HepG2 (cell line): ENCODE data around the gene SLC43A1. TPM values are rescaled to one million over a fixed set of nuclear protein-coding genes. Genes with fewer than 3 reads are reported as not detected.

Experiments used
- AHDC1 ChIP-seq: sonication (generic); formaldehyde crosslinking; IDR thresholded peaks from 2 replicates; pipeline ENCODE4 v1.5.1; 2020; ENCODE audit warnings: mild to moderate bottlenecking, missing genetic modification reagents, borderline replicate concordance
- FOXP1 ChIP-seq, 2 experiments: fragments of 450-650 bp in 1 of 2; IDR thresholded peaks; 2 replicates each; pipeline ENCODE4 v1.6.1; 2017 to 2018; ENCODE audit warnings: antibody characterized with exemption in 1 of 2
- HOMEZ ChIP-seq: IDR thresholded peaks from 2 replicates; pipeline ENCODE4 v1.6.1; 2016; ENCODE audit warnings: low read depth
- MAX ChIP-seq: IDR thresholded peaks from 2 replicates; pipeline ENCODE4 v1.6.1; 2012; ENCODE audit warnings: inconsistent platforms
- SIN3B ChIP-seq: fragments of 150-350 bp; IDR thresholded peaks from 2 replicates; pipeline ENCODE4 v1.6.1; 2014; ENCODE audit warnings: low read length
- TEAD2 ChIP-seq: sonication (generic); formaldehyde crosslinking; IDR thresholded peaks from 2 replicates; pipeline ENCODE4 v1.9.0; 2021; ENCODE audit warnings: missing genetic modification reagents
- TEF ChIP-seq: sonication (generic); formaldehyde crosslinking; IDR thresholded peaks from 2 replicates; pipeline ENCODE4 v1.5.0; 2020; ENCODE audit warnings: missing genetic modification reagents
- U2AF2 ChIP-seq: fragments of 200-400 bp; formaldehyde crosslinking; IDR thresholded peaks from 2 replicates; pipeline ENCODE4 v1.6.1; 2017; ENCODE audit warnings: low read depth, mild to moderate bottlenecking, low read length
- ZNF101 ChIP-seq: sonication (generic); formaldehyde crosslinking; IDR thresholded peaks from 2 replicates; pipeline ENCODE4 v1.4.0; 2020; ENCODE audit warnings: mild to moderate bottlenecking, low read depth, missing genetic modification reagents, borderline replicate concordance
- ZNF317 ChIP-seq: sonication (generic); formaldehyde crosslinking; IDR thresholded peaks from 2 replicates; pipeline ENCODE4 v1.5.0; 2020; ENCODE audit warnings: mild to moderate bottlenecking, missing genetic modification reagents
- ZNF362 ChIP-seq: sonication (generic); formaldehyde crosslinking; IDR thresholded peaks from 2 replicates; pipeline ENCODE4 v1.4.0; 2020; ENCODE audit warnings: missing genetic modification reagents, mild to moderate bottlenecking, borderline replicate concordance
- ZNF446 ChIP-seq: sonication (generic); formaldehyde crosslinking; IDR thresholded peaks from 2 replicates; pipeline ENCODE4 v1.5.0; 2020; ENCODE audit warnings: mild to moderate bottlenecking, missing genetic modification reagents
- ZNF619 ChIP-seq: sonication (generic); formaldehyde crosslinking; IDR thresholded peaks from 2 replicates; pipeline ENCODE4 v1.4.0; 2020; ENCODE audit warnings: mild to moderate bottlenecking, missing genetic modification reagents
- ZNF83 ChIP-seq: sonication (generic); formaldehyde crosslinking; IDR thresholded peaks from 2 replicates; pipeline ENCODE4 v1.4.0; 2020; ENCODE audit warnings: missing genetic modification reagents, mild to moderate bottlenecking, borderline replicate concordance
- ZNF883 ChIP-seq: sonication (generic); formaldehyde crosslinking; IDR thresholded peaks from 2 replicates; pipeline ENCODE4 v1.5.1; 2020; ENCODE audit warnings: mild to moderate bottlenecking, missing genetic modification reagents; ENCODE audit errors: not compliant biosample characterization
- ZSCAN25 ChIP-seq: sonication (generic); formaldehyde crosslinking; IDR thresholded peaks from 2 replicates; pipeline ENCODE4 v1.8.0; 2022; ENCODE audit warnings: mild to moderate bottlenecking, missing genetic modification reagents
- polyA plus RNA-seq, 8 experiments: library from polyadenylated mRNA; depleted of rRNA in 3 of 8; stranded (reverse) in 7 of 8; unstranded in 1 of 8; fragments of >200 nt; fragmentation: Illumina TruSeq in 4 of 8; extraction: Trizol in 4 of 8; gene quantifications; 2 replicates each; pipeline versions ENCODE4 v1.2.1 to v1.2.3, GENCODE V29; 2011 to 2016; ENCODE audit warnings: low read depth in 4 of 8, missing spikeins in 1 of 8, mixed read lengths in 1 of 8; ENCODE audit not compliant: insufficient read depth in 1 of 8
- total RNA-seq, 5 experiments: library from RNA; depleted of rRNA; stranded (reverse); fragments of >200 nt; fragmentation: Illumina TruSeq; extraction: Trizol; gene quantifications; 2 replicates each; pipeline ENCODE4 v1.2.3, GENCODE V29; 2016; ENCODE audit warnings: low read depth in 1 of 5

SLC43A1 gene
- total and polyA plus RNA-seq, 2 of the 13 experiments (the other 11 are each of a cell fraction or from before 2014, with no cell fraction given) = 72.3 to 87.6 TPM

GRCh38 chr11:57459164-57460021, 56.1 kb downstream of the SLC43A1 start (continued):
- TF ChIP-seq ZNF317 (no peak), U2AF2 (no peak), MAX (peak; percentile 71), ZNF883 (no peak), ZSCAN25 (CRISPR knock-in tag) (no peak), ZNF101 (CRISPR knock-in tag) (no peak), TEAD2 (CRISPR knock-in tag) (no peak), ZNF446 (CRISPR knock-in tag) (no peak), ZNF83 (CRISPR knock-in tag) (no peak), ZNF619 (CRISPR knock-in tag) (no peak), SIN3B (no peak), HOMEZ (no peak), ZNF362 (no peak), FOXP1 (IDR thresholded peaks at IDR 0.05) (no peak), FOXP1 (CRISPR knock-in tag; IDR thresholded peaks at IDR 0.05) (no peak), TEF (no peak), AHDC1 (CRISPR knock-in tag) (no peak)
